SKM-1 (cell line): ENCODE measurements around the gene TM7SF2.
"Not testable (repeated sequence)": the region's sequence is repeated elsewhere in the genome, so short reads cannot be mapped to it uniquely, and the experiment has no call there.

Experiments
- DNase-seq: peaks from one replicate; lab custom pipeline; 2025; ENCODE audit not compliant: unreplicated experiment; lab: John Stamatoyannopoulos, UW

The TM7SF2 gene

GRCh38 chr11:65114538-65115171, 3.0 kb downstream of the TM7SF2 start:
- no peak for DNase-seq

- DNase-seq, result no peak
Measured at GRCh38 chr11:65115361-65116082, 3.9 kb downstream of the TM7SF2 start.

DNA sequence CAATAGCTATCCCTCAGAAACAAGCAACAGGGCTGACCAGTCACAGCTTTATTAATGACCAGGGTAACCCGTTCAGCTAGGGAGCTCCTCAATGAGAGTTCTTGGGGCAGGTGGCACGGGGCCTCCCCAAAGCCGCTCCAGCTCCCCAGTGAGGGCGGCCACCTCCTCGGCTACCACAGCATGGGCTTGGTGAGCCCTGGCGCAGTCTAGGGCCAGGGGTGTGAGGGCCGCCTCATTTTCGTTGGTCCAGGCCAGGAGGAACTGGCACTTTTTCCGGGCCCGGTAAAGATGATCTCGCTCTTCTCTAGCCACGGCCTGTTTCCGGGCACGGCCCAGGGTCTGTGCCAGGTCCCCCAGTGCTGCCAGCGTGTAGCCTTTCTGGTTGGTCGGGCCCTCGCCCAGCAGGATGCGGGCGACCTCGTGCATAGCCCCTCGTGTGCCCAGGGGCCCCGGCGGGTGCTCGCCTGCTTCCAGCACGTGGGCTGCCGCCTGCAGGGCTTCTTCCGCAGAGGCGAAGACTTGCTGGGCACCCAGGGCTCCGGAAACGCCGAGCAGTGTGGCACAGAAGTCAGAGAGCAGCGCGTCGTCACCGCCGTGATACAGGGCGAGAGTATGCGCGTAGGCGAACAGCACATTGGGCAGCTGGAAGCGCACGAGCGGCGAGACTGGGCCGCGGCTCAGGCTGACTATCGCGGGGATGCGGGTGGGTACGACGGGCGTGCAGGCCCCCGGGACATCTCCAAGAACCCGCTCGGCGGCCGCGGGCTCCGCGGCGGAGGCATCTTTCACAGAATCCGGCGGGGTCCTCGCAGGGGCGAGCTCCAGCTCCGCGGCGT, 4.9 kb downstream of the TM7SF2 start:
- DNase-seq, result no peak

- DNase-seq, result peak; percentile 92
Measured at GRCh38 chr11:65117206-65118096, 5.8 kb downstream of the TM7SF2 start, which contains the start of gene ZNHIT2. TSS of gene ZNHIT2 (minus strand) at chr11:65117701. CDS start at chr11:65117653, 48 bp downstream.

DNA sequence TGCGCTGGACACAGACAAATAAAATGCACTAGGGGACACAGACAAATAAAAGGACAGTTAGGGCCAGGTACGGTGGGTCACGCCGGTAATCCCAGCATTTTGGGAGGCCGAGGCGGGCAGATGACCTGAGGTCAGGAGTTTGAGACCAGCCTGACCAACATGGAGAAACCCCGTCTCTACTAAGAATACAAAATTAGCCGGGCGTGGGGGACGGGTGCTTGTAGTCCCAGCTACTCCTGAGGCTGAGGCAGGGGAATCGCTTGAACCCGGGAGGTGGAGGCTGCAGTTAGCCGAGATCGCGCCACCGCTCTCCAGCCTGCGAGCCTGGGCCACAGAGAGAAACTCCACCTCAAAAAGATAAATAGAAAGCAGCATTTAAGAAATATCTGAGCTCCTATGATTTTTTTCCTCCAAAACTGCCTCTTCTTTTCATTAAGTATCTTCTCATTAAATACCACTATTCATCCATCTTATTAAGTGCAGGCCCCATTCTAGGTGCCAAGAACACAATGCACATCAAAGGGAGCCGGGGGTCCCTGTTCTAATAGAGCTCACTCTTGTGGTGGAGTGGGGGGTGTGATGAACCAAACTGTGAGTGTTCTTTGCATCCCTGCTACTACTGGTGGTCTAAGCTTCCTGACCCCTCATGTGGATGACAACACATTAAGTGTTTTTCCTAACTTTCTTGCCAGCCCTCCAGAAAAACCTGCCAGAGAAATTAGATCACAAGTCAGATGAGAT, 6.6 kb downstream of the TM7SF2 start:
- DNase-seq, result no peak

GRCh38 chr11:65118891-65119669, 7.4 kb downstream of the TM7SF2 start:
- DNase-seq, result not testable (repeated sequence)

- no peak for DNase-seq
Measured at GRCh38 chr11:65119670-65119995, 8.0 kb downstream of the TM7SF2 start.

DNA sequence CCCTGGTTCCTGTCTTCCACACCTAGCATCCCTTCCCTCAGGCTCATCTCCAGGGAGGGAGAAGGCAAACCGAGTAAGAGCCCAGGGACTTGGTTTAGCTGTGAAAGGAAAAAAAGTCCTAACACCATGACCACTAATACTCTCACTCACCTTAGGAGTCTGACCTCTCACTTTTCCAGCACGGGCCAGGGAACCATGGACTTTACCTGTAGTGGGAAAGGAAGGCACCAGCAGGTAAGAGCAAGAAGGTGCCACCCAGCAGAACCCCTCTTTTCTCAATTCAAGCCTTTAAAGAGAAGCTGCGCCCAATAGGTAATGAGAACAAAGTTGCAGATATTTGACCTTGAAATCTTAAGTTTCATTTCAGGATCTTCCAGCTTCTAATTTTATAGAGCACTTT, 9.2 kb downstream of the TM7SF2 start:
- no peak for DNase-seq

DNA sequence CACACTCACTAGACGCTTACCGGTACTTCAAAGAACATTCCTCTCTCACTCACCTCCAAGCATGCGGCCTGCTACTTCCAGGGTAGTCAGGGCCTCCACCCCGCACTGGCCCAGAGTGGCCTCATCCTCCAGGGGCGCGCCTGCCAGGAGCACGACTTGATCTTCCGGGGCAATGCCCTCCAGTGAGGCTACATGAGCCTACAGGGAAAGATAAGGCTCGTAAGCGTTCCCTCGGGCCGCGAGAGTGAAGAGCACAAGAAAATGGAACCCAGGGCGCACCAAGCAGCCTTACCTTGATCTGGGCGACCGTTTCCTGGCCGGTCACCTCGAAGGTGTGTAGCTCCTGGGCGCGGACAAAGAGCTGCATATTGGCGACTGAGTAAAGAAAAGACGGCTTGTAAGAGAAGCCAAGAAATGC, 9.8 kb downstream of the TM7SF2 start:
- no peak for DNase-seq

GRCh38 chr11:65121865-65122696, 10.4 kb downstream of the TM7SF2 start, which contains the start of the genes FAU and MRPL49:
TSS of gene FAU (minus strand) at chr11:65122134. CDS start at chr11:65121813, 321 bp downstream.
TSS of gene MRPL49 (plus strand) at chr11:65122321. CDS start at chr11:65122347, 26 bp downstream.
- peak; percentile 99 for DNase-seq

- no peak for DNase-seq
Measured at GRCh38 chr11:65124480-65125196, 13.0 kb downstream of the TM7SF2 start.

- no peak for DNase-seq
Measured at GRCh38 chr11:65125197-65126056, 13.8 kb downstream of the TM7SF2 start.

DNA sequence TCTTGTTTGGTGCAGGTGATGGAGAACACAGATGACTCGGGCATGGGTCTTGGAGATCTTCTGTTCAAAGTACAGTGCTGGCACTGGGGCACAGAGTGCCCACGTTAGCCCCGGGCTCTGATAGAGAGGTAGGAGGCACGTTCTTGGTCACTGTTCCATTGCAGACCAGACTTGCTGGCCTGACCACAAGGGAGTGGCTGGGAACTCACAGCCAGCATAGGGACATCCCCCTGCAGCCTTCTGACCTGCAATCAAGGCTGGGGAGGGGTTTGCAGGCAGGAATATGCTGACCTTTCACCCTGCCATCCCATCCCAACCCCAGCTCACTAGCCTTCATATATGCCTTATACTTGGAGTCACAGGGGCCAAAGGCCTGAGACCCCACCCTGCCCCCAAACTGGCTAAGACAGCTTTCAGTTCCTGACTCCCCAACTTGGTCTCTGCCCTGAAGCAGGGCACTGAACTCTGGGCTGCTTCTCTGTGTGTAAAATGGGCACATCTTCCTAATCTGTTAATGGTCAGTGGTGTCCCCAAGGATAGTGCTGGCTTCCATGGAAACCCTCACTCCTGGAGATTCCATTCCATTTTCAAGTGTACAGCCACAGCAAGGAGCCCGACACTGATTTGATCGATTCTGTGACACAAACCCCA, 15.1 kb downstream of the TM7SF2 start:
- DNase-seq, result no peak

DNA sequence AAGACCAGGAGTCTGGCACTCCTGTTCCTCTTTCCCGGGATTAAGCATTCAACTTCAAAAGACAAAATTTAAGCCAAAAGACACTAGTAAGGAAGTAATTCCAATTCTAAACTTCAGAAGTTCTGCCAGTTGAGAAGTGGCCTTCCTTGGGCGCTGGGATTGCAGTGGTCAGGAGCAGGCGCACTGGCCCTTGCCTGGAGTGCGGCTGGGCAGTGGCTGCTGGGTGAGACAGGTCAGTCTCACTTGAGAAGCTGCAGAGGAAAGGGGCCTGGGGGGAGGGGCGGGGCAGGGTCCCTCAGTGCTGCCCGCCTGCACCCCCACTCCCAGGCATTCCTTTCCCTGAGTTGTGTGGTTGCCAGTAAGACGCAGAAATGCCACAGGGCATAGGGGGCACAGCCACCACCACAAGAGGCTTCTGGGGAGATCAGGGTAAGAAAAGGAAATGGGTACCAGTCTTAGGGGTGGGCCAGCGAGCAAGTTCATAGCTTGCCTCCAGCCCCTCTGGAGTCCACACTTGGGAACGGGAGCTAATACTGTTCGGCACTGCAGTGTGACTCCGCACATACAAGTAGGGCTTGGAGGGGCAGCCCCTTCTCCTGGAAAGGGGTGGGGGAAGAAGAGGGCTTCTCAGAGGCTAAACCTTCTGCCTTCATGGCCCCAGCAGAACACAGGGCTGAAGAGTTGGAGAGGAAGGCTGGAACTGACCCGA, 16.0 kb downstream of the TM7SF2 start:
- no peak for DNase-seq
